ENCODE data around the gene WAC. TPM values are rescaled to one million over a fixed set of nuclear protein-coding genes. Genes with fewer than 3 reads are reported as not detected.
A peak's percentile ranks its signal among the peaks of the same experiment; 100 is the strongest.

The WAC gene
- total and polyA plus RNA-seq, 4 donors = 53.7 to 149 (median 90.2) TPM

GRCh38 chr10:28666751-28667467 lies 134.0 kb downstream of the WAC start:
- Histone ChIP-seq H3K9me3 (ENCODE audit: control insufficient read depth, low read length) (no peaks in the 10 kb centered on the region), H3K4me1 (ENCODE audit: control insufficient read depth in 1 of 2, insufficient read depth in 2 of 2, low read length in 2 of 2) (no peaks in the 10 kb centered on the region), H3K27ac (ENCODE audit: low read depth in 1 of 2, low read length in 2 of 2) (no peak overlapping the region), H3K4me3 (ENCODE audit: low read length in 2 of 2) (no peak overlapping the region), H3K27me3 (ENCODE audit: control insufficient read depth in 1 of 2, insufficient read depth in 2 of 2, low read length in 1 of 2) (no peaks in the 10 kb centered on the region), H3K36me3 (ENCODE audit: control insufficient read depth in 1 of 2, insufficient read depth in 2 of 2, low read length in 1 of 2) (no peaks in the 10 kb centered on the region)
- intact Hi-C loops (cut with DNase I) = no loop called here
- DNase-seq (no peak), ATAC-seq (ENCODE audit: low FRiP score) (no peak)
- 92 to 93% methylated on average over 12 of the region's 12 CpGs for WGBS, 2 donors

DNA sequence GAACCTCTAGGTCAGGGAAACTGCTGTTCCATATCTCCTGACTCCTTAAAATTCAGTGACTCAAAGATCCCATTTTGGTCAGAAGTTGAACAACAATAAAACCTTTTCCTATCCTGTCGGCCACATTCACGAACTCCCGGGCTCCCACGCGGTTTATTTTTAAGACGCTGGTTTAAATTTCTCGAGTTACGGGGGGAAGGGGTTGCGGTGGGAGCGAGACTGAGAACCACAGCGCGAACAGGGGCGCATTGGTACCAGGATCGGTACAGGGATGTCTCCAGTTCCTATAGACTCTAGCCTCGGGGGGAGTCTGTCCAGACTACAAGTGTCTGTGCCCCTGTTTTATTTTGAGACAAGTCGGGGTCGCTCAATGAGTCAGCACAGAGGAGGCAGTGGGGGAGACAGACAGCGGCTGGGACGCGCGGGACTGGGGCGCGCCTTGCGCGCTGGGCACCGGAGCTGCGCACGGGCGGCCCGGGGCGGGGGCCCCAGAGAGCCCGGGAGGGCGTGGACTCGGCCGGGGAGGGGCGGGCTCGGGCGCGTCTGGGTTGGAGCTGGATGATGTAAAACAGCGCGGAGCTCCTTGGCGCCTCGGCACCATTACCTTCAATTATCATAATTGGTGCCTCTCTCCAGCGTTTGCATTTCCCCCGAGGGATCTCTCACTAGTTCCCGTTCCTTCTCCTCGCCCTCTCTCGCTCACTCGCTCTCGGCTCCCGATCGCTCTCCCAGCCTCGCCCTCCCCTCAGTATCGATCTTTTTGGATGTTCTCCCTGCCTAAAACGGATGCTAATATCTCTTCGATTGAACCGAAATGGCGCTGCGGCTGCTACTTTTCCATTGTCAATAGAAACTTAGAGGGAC lies 135.7 kb downstream of the WAC start:
- ATAC-seq (ENCODE audit: low FRiP score) = peak; percentile 86
- no peaks in the 10 kb centered on the region for H3K27me3 ChIP-seq (ENCODE audit: control insufficient read depth in 1 of 2, insufficient read depth in 2 of 2, low read length in 1 of 2)
- no peaks in the 10 kb centered on the region for H3K36me3 ChIP-seq (ENCODE audit: control insufficient read depth in 1 of 2, insufficient read depth in 2 of 2, low read length in 1 of 2)
- DNase-seq = peak; percentile 70 to 91
- H3K4me1 ChIP-seq (ENCODE audit: control insufficient read depth in 1 of 2, insufficient read depth in 2 of 2, low read length in 2 of 2) = no peaks in the 10 kb centered on the region
- no peak overlapping the region for H3K27ac ChIP-seq (ENCODE audit: low read depth in 1 of 2, low read length in 2 of 2)
- 1% methylated on average over 53 to 59 of the region's 59 CpGs for WGBS, 2 donors
- H3K4me3 ChIP-seq (ENCODE audit: low read length in 2 of 2) = peak overlapping the region; percentile 44 to 49
- intact Hi-C loops (cut with DNase I) = no loop called here
- no peaks in the 10 kb centered on the region for H3K9me3 ChIP-seq (ENCODE audit: control insufficient read depth, low read length)

- H3K36me3 ChIP-seq (ENCODE audit: control insufficient read depth in 1 of 2, insufficient read depth in 2 of 2, low read length in 1 of 2) = no peaks in the 10 kb centered on the region
- DNase-seq (no peak), ATAC-seq (ENCODE audit: low FRiP score) (no peak)
- WGBS, 2 donors = 41 to 42% methylated on average over 21 of the region's 21 CpGs
- H3K4me1 ChIP-seq (ENCODE audit: control insufficient read depth in 1 of 2, insufficient read depth in 2 of 2, low read length in 2 of 2) = no peaks in the 10 kb centered on the region
- intact Hi-C loops (cut with DNase I) = loop anchor here in 1 of 2 donors (10.0 kb wide), 1 partner anchor 235 kb away; no protein-coding TSS in a partner anchor
- no peaks in the 10 kb centered on the region for H3K27me3 ChIP-seq (ENCODE audit: control insufficient read depth in 1 of 2, insufficient read depth in 2 of 2, low read length in 1 of 2)
- H3K27ac ChIP-seq (ENCODE audit: low read depth in 1 of 2, low read length in 2 of 2) = no peak overlapping the region
- H3K9me3 ChIP-seq (ENCODE audit: control insufficient read depth, low read length) = no peaks in the 10 kb centered on the region
- peak overlapping the region; percentile 44 to 49 for H3K4me3 ChIP-seq (ENCODE audit: low read length in 2 of 2)
Observed at GRCh38 chr10:28669227-28670173, 136.6 kb downstream of the WAC start.

Other genes with a start within 250 kb of the WAC start
- 10 to 100 TPM; 38.0 to 95.3 TPM for gene MPP7, start 230.1 kb upstream of the WAC start, total RNA-seq
- 10 to 100 TPM; 11.0 to 16.9 TPM for gene MPP7, start 230.1 kb upstream of the WAC start, polyA plus RNA-seq
- 10 to 100 TPM; 18.3 to 34.5 TPM for gene BAMBI, start 144.4 kb downstream of the WAC start, total RNA-seq
- 10 to 100 TPM in 1 of 2 donors, 1 to 10 TPM in 1; 4.8 to 18.6 TPM for gene BAMBI, start 144.4 kb downstream of the WAC start, polyA plus RNA-seq